Suprapubic skin (tissue), 4 donors: ENCODE measurements around the gene DPYSL5.

Experiments used
- POLR2A ChIP-seq, 2 donors: fragments of 450-650 bp; IDR thresholded peaks; one replicate each; pipeline ENCODE4 v1.6.1; 2017; ENCODE audit warnings: antibody characterized with exemption in 2 of 2, mild to moderate bottlenecking in 2 of 2, moderate library complexity in 2 of 2
- POLR2AphosphoS5 ChIP-seq, 3 donors: sonication (generic); formaldehyde crosslinking; IDR thresholded peaks; one replicate each; pipeline ENCODE4 v1.6.1; 2017; ENCODE audit warnings: antibody characterized with exemption in 3 of 3
- TF ChIP-seq, protein P1 (sequence below), 2 donors: fragments of 200-600 bp in 1 of 2; fragments of 450-650 bp in 1 of 2; sonication (generic) in 1 of 2; IDR thresholded peaks; one replicate each; pipeline ENCODE4 v1.5.1; 2016 to 2019; ENCODE audit warnings: antibody characterized with exemption in 2 of 2, mild to moderate bottlenecking in 1 of 2, moderate library complexity in 1 of 2

DNA sequence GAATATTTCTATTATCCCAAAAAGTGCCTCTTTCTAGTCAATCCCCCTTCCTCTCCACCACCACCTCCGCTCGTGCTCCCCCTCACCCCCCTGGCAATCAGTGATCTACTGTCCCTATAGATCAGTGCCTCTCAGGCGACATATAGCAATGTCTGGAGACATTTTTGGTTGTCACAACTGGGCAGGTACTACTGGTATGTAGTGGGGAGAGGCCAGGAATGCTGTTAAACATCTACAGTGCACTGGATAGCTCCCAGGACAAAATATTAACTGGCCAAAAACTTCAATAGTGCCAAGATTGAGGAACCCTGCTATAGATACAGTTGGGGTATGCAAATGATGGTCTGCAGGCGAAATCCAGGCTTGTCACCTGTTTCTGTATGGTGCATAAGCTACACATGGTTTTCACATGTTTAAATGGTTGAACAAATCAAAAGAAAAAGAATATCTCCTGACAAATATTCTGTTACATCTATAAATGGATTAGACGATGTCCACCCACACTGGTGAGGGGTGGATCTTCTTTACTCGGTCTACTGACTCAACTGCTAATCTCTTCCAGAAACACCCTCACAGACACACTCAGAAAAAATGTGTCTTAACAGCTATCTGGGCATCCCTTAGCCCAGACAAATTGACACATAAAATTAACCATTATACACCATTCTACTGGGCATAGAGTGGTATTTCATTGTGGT is 25.5 kb downstream of the DPYSL5 start:
- TF ChIP-seq, protein P1, sequence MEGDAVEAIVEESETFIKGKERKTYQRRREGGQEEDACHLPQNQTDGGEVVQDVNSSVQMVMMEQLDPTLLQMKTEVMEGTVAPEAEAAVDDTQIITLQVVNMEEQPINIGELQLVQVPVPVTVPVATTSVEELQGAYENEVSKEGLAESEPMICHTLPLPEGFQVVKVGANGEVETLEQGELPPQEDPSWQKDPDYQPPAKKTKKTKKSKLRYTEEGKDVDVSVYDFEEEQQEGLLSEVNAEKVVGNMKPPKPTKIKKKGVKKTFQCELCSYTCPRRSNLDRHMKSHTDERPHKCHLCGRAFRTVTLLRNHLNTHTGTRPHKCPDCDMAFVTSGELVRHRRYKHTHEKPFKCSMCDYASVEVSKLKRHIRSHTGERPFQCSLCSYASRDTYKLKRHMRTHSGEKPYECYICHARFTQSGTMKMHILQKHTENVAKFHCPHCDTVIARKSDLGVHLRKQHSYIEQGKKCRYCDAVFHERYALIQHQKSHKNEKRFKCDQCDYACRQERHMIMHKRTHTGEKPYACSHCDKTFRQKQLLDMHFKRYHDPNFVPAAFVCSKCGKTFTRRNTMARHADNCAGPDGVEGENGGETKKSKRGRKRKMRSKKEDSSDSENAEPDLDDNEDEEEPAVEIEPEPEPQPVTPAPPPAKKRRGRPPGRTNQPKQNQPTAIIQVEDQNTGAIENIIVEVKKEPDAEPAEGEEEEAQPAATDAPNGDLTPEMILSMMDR (IDR thresholded peaks at IDR 0.05), result no peak
- no peak for TF ChIP-seq POLR2A (IDR thresholded peaks at IDR 0.05)
- TF ChIP-seq POLR2AphosphoS5 (IDR thresholded peaks at IDR 0.05), result no peak
